DOHH2 (cell line): ENCODE data around the gene PKD2L1.

ENCODE experiments used
- H3F3A ChIP-seq: fragments of 200-600 bp; sonication (generic), shearing (Covaris generic); 2 replicates; pipeline ENCODE4 v1.6.0; 2016; ENCODE audit warnings: antibody characterized with exemption, mild to moderate bottlenecking; ENCODE audit not compliant: control insufficient read depth, insufficient read depth
- H3K27ac ChIP-seq: fragments of 200-600 bp; sonication (generic); 2 replicates; pipeline ENCODE4 v1.5.1; 2014; ENCODE audit warnings: low read depth, mild to moderate bottlenecking, low read length, moderate library complexity
- H3K27me3 ChIP-seq: fragments of 200-600 bp; sonication (generic); 2 replicates; pipeline ENCODE4 v1.6.1; 2014; ENCODE audit warnings: mild to moderate bottlenecking, low read length, mixed read lengths; ENCODE audit not compliant: control insufficient read depth
- H3K36me3 ChIP-seq: fragments of 200-600 bp; sonication (generic); 2 replicates; pipeline ENCODE4 v1.6.1; 2014; ENCODE audit warnings: mild to moderate bottlenecking, low read length, moderate library complexity, mixed read lengths; ENCODE audit not compliant: control insufficient read depth
- H3K4me1 ChIP-seq: fragments of 200-600 bp; sonication (generic); 2 replicates; pipeline ENCODE4 v1.6.1; 2014; ENCODE audit warnings: mild to moderate bottlenecking, low read length, mixed read lengths; ENCODE audit not compliant: control insufficient read depth
- H3K4me2 ChIP-seq: fragments of 200-600 bp; sonication (generic); 2 replicates; pipeline ENCODE4 v1.6.0; 2014; ENCODE audit warnings: mild to moderate bottlenecking, low read length, moderate library complexity
- H3K4me3 ChIP-seq: fragments of 200-600 bp; sonication (generic); 2 replicates; pipeline ENCODE4 v1.5.1; 2014; ENCODE audit warnings: mild to moderate bottlenecking, low read length, mixed read lengths
- H3K79me2 ChIP-seq: fragments of 200-600 bp; sonication (generic); 2 replicates; pipeline ENCODE4 v1.6.1; 2014; ENCODE audit warnings: mild to moderate bottlenecking, low read length, mixed read lengths; ENCODE audit not compliant: control insufficient read depth
- H3K9me2 ChIP-seq: fragments of 200-600 bp; sonication (generic); replicated peaks from 2 replicates; pipeline ENCODE4 v1.6.1; 2014; ENCODE audit warnings: mild to moderate bottlenecking, low read length, mixed read lengths; ENCODE audit not compliant: control insufficient read depth
- H3K9me3 ChIP-seq: fragments of 200-600 bp; sonication (generic); 2 replicates; pipeline ENCODE4 v1.6.1; 2014; ENCODE audit warnings: antibody characterized with exemption, low read length, mixed read lengths; ENCODE audit not compliant: control insufficient read depth, insufficient read depth
- H4K20me1 ChIP-seq: fragments of 200-600 bp; sonication (generic); 2 replicates; pipeline ENCODE4 v1.6.0; 2014; ENCODE audit warnings: low read depth, mild to moderate bottlenecking, antibody characterized with exemption, low read length, moderate library complexity; ENCODE audit not compliant: control insufficient read depth, insufficient read depth
- CTCF ChIP-seq: fragments of 200-600 bp; sonication (generic); IDR thresholded peaks from one replicate; pipeline ENCODE4 v1.5.1; 2014; ENCODE audit warnings: antibody characterized with exemption, mild to moderate bottlenecking, low read depth, low read length; ENCODE audit not compliant: poor library complexity, severe bottlenecking
- EZH2phosphoT487 ChIP-seq: fragments of 200-600 bp; sonication (generic); IDR thresholded peaks from 2 replicates; pipeline ENCODE4 v1.6.1; 2017; ENCODE audit warnings: borderline replicate concordance, mild to moderate bottlenecking, antibody characterized with exemption, low read length, moderate library complexity, mixed read lengths

PKD2L1 gene

GRCh38 chr10:100371482-100372027 is 41.5 kb upstream of the PKD2L1 start:
- Histone ChIP-seq H4K20me1 (no peaks in the 10 kb centered on the region), H3K9me3 (no peaks in the 10 kb centered on the region), H3K4me1 (peaks cover 77% of the 10 kb centered on the region), H3F3A (peaks cover 35% of the 10 kb centered on the region), H3K36me3 (peaks cover 22% of the 10 kb centered on the region), H3K4me2 (peak overlapping the region; percentile 84), H3K79me2 (peaks cover 38% of the 10 kb centered on the region), H3K27me3 (no peaks in the 10 kb centered on the region; the same call in 1 of the 2 replicates), H3K27ac (peak overlapping the region; percentile 100), H3K4me3 (peak overlapping the region; percentile 46), H3K9me2 (no peaks in the 10 kb centered on the region)
- no peak for TF ChIP-seq EZH2phosphoT487
- no peak for TF ChIP-seq CTCF

- Histone ChIP-seq H3K4me3 (peak overlapping the region; percentile 46), H3K79me2 (peaks cover 33% of the 10 kb centered on the region), H3K27me3 (no peaks in the 10 kb centered on the region; the same call in 1 of the 2 replicates), H3K27ac (peak overlapping the region; percentile 100), H3K36me3 (peaks cover 22% of the 10 kb centered on the region), H3K9me2 (no peaks in the 10 kb centered on the region), H3K9me3 (no peaks in the 10 kb centered on the region), H3K4me1 (peaks cover 80% of the 10 kb centered on the region), H3F3A (peaks cover 39% of the 10 kb centered on the region), H3K4me2 (peak overlapping the region; percentile 84), H4K20me1 (no peaks in the 10 kb centered on the region)
- TF ChIP-seq CTCF (no peak), EZH2phosphoT487 (no peak)
Measured at GRCh38 chr10:100370714-100371481, 40.9 kb upstream of the PKD2L1 start.

- Histone ChIP-seq H3K9me2 (no peaks in the 10 kb centered on the region), H3K27ac (no peak overlapping the region), H3K4me2 (no peak overlapping the region), H3K79me2 (peaks cover 13% of the 10 kb centered on the region), H3K9me3 (no peaks in the 10 kb centered on the region), H3F3A (peaks cover 57% of the 10 kb centered on the region), H3K4me3 (no peak overlapping the region), H4K20me1 (no peaks in the 10 kb centered on the region), H3K4me1 (peaks cover 78% of the 10 kb centered on the region), H3K36me3 (peaks cover 10% of the 10 kb centered on the region), H3K27me3 (no peaks in the 10 kb centered on the region; the same call in 1 of the 2 replicates)
- no peak for TF ChIP-seq CTCF
- no peak for TF ChIP-seq EZH2phosphoT487
Measured at GRCh38 chr10:100368721-100369120, 38.7 kb upstream of the PKD2L1 start.
